Stimulated activated CD8-positive, alpha-beta memory T cell treated with anti-CD3 and anti-CD28 coated beads, Interleukin-2, amount 100 ng/mL, for 48 hours (primary cell): Measurements from ENCODE around the gene PPP1R14C.

Source experiments
- DNase-seq, 2 donors: peaks; one replicate each; pipeline ENCODE4 v3.0.0-alpha.2; 2020; ENCODE audit warnings: low read depth in 2 of 2

Gene PPP1R14C

GRCh38 chr6:150296890-150297289 lies 154.0 kb downstream of the PPP1R14C start:
- DNase-seq, result no peak

GRCh38 chr6:150297327-150298029 lies 154.6 kb downstream of the PPP1R14C start:
- DNase-seq, result no peak

- no peak for DNase-seq
Measured at GRCh38 chr6:150298030-150298380, 155.2 kb downstream of the PPP1R14C start.

- no peak for DNase-seq
Measured at GRCh38 chr6:150298676-150299075, 155.8 kb downstream of the PPP1R14C start.
